Omental fat pad (tissue), 4 donors: ENCODE measurements around the gene HAPLN2. TPM values are rescaled to one million over a fixed set of nuclear protein-coding genes. Genes with fewer than 3 reads are reported as not detected.
A peak's percentile ranks its signal among the peaks of the same experiment; 100 is the strongest.

Experiments
- ATAC-seq: fragments of 150-250 bp; one replicate; pipeline ENCODE4 v1.9.1; 2016; ENCODE audit warnings: mild to moderate bottlenecking, moderate library complexity; ENCODE audit not compliant: low FRiP score
- DNase-seq: peaks from one replicate; pipeline ENCODE4 v3.0.0-alpha.2; 2019; ENCODE audit warnings: low spot score
- CTCF ChIP-seq, 3 donors: fragments of 450-650 bp; IDR thresholded peaks; one replicate each; pipeline ENCODE4 v1.5.1; 2016 to 2017; ENCODE audit warnings: antibody characterized with exemption in 3 of 3, mild to moderate bottlenecking in 3 of 3, moderate library complexity in 2 of 3
- total RNA-seq, 4 donors: library from RNA; depleted of rRNA; stranded (reverse); fragments of >200 nt; gene quantifications; one replicate each; pipeline ENCODE4 v1.1.0, GENCODE V29; 2016

Gene HAPLN2
- total RNA-seq, 4 donors from 2014 or later: 2.8 TPM; not detected in 3

GRCh38 chr1:156655151-156655903 is 36.1 kb downstream of the HAPLN2 start:
- ATAC-seq (no peak), DNase-seq (no peak)
- no peak for TF ChIP-seq CTCF (IDR thresholded peaks at IDR 0.05)

- ATAC-seq (no peak), DNase-seq (no peak)
Observed at GRCh38 chr1:156655904-156656516, 36.8 kb downstream of the HAPLN2 start.

GRCh38 chr1:156656806-156657740 is 37.9 kb downstream of the HAPLN2 start:
- TF ChIP-seq CTCF (IDR thresholded peaks at IDR 0.05): peak in 2 of 3 donors; percentile 17 to 94
- ATAC-seq (peak; percentile 27), DNase-seq (peak; percentile 55)

More at GRCh38 chr1:156655904-156656516, 36.8 kb downstream of the HAPLN2 start:
- no peak for TF ChIP-seq CTCF (IDR thresholded peaks at IDR 0.05)

- no peak for TF ChIP-seq CTCF (IDR thresholded peaks at IDR 0.05)
- ATAC-seq: no peak
- DNase-seq: no peak
Observed at GRCh38 chr1:156657741-156658319, 38.6 kb downstream of the HAPLN2 start.

- DNase-seq (no peak), ATAC-seq (no peak)
- TF ChIP-seq CTCF (IDR thresholded peaks at IDR 0.05): no peak
Observed at GRCh38 chr1:156658496-156658895, 39.3 kb downstream of the HAPLN2 start.

- no peak for TF ChIP-seq CTCF (IDR thresholded peaks at IDR 0.05)
Observed at GRCh38 chr1:156658945-156659574, 39.8 kb downstream of the HAPLN2 start.

More at GRCh38 chr1:156658945-156659574, 39.8 kb downstream of the HAPLN2 start:
- ATAC-seq: no peak
- DNase-seq: no peak
